SKM-1 (cell line): ENCODE measurements around the gene KRTAP4-9.
"Not testable (repeated sequence)": the region's sequence is repeated elsewhere in the genome, so short reads cannot be mapped to it uniquely, and the experiment has no call there.

ENCODE experiments used
- DNase-seq: peaks from one replicate; lab custom pipeline; 2025; ENCODE audit not compliant: unreplicated experiment; lab: John Stamatoyannopoulos, UW

Gene KRTAP4-9

GRCh38 chr17:41096055-41096454 is 9.1 kb upstream of the KRTAP4-9 start:
- DNase-seq, result no peak

DNA sequence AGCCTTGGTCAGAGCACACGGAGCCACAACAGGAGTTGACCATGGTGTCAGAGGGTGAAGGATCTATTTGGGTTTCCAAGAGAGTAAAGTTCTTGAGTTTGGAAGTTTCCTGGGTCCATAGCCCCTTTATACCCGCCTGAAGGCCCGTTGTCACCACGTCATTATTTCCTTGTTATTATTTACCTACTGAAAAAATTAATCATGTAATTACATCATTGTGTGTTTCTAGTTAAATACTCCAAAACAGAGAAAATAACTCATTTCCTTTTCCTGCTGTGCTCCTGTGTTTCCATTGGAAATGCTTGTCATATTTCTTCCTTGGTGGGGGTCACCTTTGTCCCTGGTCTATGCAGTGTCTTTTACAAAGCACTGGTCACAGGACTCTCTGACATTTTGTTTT is 7.1 kb upstream of the KRTAP4-9 start, which contains the start of gene KRTAP4-8:
TSS of gene KRTAP4-8 (minus strand) at position 101 of the 400 bp plus-strand sequence. CDS start at position 43, 58 bp downstream.
- no peak for DNase-seq

- no peak for DNase-seq
These were observed 6.7 kb upstream of the KRTAP4-9 start for GRCh38 chr17:41098481-41098880.

DNA sequence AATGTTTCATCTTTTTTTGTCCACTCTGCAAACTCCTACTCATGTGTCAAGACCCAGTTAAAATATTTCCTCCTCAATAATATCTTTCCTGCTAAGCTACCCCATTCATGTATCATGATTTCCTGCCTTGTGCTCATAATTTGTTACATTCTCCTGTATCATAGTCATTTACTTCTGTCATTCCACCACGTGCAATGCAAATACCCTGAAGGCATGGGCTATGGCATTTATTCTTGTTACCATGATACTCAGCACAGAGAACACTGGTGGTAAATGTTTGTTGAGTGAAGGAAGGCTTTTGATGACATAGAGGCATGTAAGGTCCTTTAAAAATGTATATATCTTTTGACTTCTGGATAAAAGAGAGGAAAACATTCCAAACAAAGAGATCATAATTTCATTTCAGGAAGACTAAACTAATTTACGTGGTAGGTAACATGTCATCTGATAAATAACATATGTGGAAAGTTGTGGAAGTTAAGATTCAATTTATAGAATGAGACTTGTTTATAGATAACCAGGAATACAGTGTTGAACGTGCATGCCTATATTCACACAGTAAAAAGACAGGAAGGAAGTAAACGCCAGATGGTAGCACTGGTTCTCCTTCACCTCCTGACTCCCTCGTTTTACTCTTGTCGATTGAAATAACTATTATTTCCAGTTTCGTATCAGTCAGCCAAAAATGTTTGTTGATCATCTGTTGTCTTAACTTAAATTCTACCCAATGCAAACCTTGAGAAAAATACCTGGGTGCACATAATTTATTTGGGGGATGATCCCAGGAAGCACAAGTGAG is 5.3 kb upstream of the KRTAP4-9 start:
- not testable (repeated sequence) for DNase-seq

GRCh38 chr17:41101586-41102259 is 3.5 kb upstream of the KRTAP4-9 start, which contains the start of gene KRTAP4-16:
TSS of gene KRTAP4-16 (minus strand) at chr17:41102209. CDS start at chr17:41102209, 0 bp downstream.
- DNase-seq, result no peak

DNA sequence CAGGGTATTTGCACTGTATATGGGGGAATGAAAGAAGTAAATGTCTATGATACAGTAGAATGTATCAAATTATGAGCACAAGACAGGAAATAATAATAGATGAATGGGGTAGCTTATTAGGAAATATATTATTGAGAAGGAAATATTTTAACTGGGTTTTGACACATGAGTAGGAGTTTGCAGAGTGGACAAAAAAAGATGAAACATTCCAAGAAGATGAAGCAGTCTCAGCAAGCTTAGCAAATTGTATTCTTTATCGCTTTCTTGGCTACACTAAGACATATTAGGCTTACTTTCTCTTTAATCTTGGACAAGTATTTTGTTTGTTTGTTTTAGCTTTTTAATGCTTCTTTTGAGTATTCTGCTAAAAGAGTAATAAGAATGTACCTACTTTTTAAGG is 1.3 kb upstream of the KRTAP4-9 start:
- DNase-seq, result no peak

DNA sequence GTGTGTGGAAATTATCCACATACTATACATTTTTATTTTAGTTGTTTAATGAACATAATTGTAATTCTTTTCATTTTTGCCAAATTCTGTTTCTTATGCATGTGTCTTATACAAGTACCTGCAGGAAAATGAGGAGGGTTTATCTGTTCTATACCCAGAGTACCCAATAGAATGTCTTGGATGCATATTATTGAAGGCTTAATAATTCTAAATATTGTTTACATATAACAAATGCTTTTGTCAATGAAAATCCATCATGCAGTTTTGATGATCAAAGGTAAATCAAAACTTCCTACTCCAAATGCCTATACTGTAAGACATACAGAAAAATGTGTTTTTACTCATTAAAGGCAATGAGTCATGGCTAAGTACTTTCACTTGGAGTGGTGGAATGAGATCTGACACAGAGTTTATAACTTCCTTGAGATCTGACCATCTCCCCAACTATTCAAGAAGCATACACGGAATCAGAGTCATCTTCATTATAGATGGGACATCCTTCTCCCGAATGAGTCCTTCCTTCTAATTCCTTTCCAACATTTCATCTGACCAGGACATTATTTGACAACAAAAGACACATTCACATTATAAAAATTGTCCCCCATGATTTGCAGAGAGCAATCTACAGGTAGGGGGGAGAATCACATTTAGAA is 677 bp upstream of the KRTAP4-9 start:
- not testable (repeated sequence) for DNase-seq

DNA sequence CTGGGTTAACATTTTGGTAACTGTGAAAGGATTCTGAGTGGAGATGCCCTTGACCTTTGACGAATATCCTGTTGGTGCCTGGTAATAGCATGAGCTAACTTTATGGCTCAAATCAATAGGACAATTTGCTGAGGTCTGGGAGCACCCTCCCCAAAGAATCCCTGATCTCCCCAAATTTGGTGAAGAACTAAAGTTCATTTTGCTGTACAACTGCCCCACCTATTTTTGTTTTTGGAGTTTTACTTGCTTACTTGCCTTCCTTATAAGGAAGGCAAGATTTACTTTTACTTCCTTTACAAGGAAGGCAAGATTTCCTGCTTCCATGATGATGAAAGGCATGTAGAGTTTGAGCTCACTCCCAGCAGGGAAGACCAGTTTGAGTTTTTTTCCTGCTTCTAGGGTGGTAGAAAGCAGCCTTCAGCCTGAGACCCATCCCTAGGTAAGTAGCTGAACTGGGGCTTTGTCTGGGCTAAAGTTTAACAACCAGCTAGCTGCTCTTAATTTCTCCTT is 2.8 kb downstream of the KRTAP4-9 start:
- no peak for DNase-seq

DNA sequence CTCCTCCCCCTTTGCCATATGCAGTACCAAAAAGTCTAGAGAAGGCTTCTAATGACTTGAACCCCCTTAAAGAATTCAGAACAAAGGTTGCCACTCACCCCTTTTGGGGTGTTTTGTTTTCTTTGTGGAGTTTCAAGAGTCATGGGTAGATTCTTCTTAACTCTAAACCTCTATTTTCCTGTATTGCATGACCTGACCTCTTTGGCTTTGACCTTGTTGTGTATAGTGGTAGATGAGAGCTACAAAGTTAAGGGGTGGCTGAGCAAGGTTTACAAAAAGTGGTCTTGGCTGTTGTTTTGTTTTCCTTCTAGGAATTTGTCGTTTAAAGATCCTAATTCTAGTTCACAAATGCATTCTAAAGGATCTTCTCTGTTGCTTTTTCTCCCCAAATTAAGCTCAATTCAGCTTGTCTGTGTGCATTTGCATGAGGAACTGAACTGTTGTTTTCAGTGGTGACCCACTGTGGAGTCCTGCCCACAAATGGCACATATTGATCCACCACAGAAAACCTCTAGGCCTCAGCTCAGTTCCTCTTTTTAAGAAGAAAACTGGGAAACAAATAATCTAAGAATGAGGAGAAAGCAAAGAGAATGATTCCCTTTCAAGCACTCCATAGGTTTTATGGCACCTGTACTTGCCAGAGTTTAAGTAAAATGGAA is 3.7 kb downstream of the KRTAP4-9 start:
- DNase-seq, result not testable (repeated sequence)

- DNase-seq, result no peak
These were observed 6.1 kb downstream of the KRTAP4-9 start for GRCh38 chr17:41111151-41111885.

GRCh38 chr17:41116297-41116696 is 11.1 kb downstream of the KRTAP4-9 start:
- DNase-seq, result no peak

DNA sequence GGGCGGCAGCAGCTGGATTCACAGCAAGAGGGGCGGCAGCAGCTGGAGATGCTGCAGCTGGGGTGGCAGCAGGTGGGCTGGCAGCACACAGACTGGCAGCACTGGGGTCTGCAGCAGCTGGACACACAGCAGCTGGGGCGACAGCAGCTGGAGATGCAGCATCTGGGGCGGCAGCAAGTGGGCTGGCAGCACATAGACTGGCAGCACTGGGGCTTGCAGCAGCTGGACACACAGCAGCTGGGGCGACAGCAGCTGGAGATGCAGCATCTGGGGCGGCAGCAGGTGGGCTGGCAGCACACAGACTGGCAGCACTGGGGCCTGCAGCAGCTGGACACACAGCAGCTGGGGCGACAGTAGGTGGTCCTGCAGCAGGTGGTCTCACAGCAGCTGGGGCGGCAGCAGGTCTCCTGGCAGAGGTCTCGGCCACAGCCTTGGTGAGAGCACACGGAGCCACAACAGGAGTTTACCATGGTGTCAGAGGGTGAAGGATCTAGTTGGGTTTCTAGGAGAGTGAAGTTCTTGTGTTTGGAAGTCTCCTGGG is 12.7 kb downstream of the KRTAP4-9 start, which contains the start of gene KRTAP4-11:
TSS of gene KRTAP4-11 (minus strand) at position 528 of the 541 bp plus-strand sequence. CDS start at position 470, 58 bp downstream.
- not testable (repeated sequence) for DNase-seq

DNA sequence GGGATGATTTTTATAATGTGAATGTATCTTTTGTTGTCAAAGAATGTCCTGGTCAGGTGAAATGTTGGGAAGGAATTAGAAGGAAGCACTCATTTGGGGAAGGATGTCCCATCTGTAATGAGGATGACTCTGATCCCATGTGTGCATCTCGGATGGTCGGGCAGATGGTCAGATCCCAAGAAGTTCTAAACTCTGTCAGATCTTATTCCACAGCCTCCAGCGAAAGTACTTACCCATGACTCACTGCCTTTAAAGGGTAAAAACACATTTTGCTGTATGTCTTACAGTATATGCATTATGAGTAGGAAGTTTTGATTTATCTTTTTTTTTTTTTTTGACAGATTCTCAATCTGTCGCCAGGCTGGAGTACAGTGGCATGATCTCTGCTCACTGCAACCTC is 13.5 kb downstream of the KRTAP4-9 start:
- DNase-seq, result no peak

GRCh38 chr17:41119696-41120690 is 14.8 kb downstream of the KRTAP4-9 start:
- DNase-seq, result not testable (repeated sequence)

DNA sequence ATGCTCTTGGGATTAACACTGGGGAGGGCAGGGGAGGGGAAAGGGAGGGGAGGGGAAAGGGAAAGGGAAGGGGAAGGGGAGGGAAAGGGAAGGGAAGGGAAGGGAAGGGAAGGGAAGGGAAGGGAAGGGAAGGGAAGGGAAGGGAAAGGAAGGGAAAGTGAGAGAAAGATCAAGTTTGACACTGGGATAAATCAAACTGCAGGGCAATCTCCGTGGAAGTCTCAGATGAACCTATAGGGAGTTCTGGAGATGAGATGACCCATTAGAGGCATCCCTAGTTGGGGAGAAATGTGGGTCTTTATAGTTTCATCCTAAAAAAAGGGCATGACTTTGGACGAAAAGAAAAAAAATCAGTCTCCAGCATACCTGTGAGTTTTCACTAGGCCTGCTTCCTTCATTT is 16.6 kb downstream of the KRTAP4-9 start:
- no peak for DNase-seq

GRCh38 chr17:41123292-41123990 is 18.3 kb downstream of the KRTAP4-9 start:
- DNase-seq, result not testable (repeated sequence)

GRCh38 chr17:41123991-41124371 is 18.8 kb downstream of the KRTAP4-9 start, which contains the start of gene KRTAP4-12:
TSS of gene KRTAP4-12 (minus strand) at chr17:41124182. CDS start at chr17:41124122, 60 bp downstream.
- not testable (repeated sequence) for DNase-seq

- no peak for DNase-seq
These were observed 19.9 kb downstream of the KRTAP4-9 start for GRCh38 chr17:41125064-41125463.
